MM.1S (cell line): ENCODE results near the gene PMVK.
"Not testable (repeated sequence)": the region's sequence is repeated elsewhere in the genome, so short reads cannot be mapped to it uniquely, and the experiment has no call there.

Experiments
- DNase-seq: peaks from one replicate; pipeline ENCODE4 v3.0.0-alpha.2; 2015
- H2AFZ ChIP-seq: fragments of 300-600 bp; sonication (generic); 2 replicates; pipeline ENCODE4 v1.6.0; 2016; ENCODE audit warnings: antibody characterized with exemption, low read length
- H3F3A ChIP-seq: fragments of 300-600 bp; sonication (generic); 2 replicates; pipeline ENCODE4 v1.6.1; 2016; ENCODE audit warnings: mild to moderate bottlenecking, antibody characterized with exemption, low read length, moderate library complexity, mixed read lengths; ENCODE audit not compliant: insufficient read depth
- H3K27ac ChIP-seq: fragments of 300-600 bp; sonication (generic); 2 replicates; pipeline ENCODE4 v1.5.1; 2016; ENCODE audit warnings: mild to moderate bottlenecking, low read length
- H3K27me3 ChIP-seq: fragments of 300-600 bp; sonication (generic); replicated peaks from 2 replicates; pipeline ENCODE4 v1.6.0; 2016; ENCODE audit warnings: low read length; ENCODE audit not compliant: insufficient read depth
- H3K36me3 ChIP-seq: fragments of 300-600 bp; sonication (generic); replicated peaks from 2 replicates; pipeline ENCODE4 v1.6.1; 2016; ENCODE audit warnings: mild to moderate bottlenecking, low read length, mixed read lengths; ENCODE audit not compliant: insufficient read depth
- H3K4me1 ChIP-seq: fragments of 300-600 bp; sonication (generic); 2 replicates; pipeline ENCODE4 v1.6.1; 2016; ENCODE audit warnings: low read length, mixed read lengths
- H3K4me2 ChIP-seq: fragments of 300-600 bp; sonication (generic); 2 replicates; pipeline ENCODE4 v1.6.0; 2016; ENCODE audit warnings: low read depth, low read length
- H3K4me3 ChIP-seq: fragments of 300-600 bp; sonication (generic); 2 replicates; pipeline ENCODE4 v1.5.1; 2016; ENCODE audit warnings: low read length, mixed read lengths
- H3K79me2 ChIP-seq: fragments of 300-600 bp; sonication (generic); 2 replicates; pipeline ENCODE4 v1.6.1; 2016; ENCODE audit warnings: mixed run types, low read length, mixed read lengths
- H3K9ac ChIP-seq: fragments of 300-600 bp; sonication (generic); 2 replicates; pipeline ENCODE4 v1.6.1; 2016; ENCODE audit warnings: low read length, mixed read lengths
- H3K9me2 ChIP-seq: fragments of 300-600 bp; sonication (generic); replicated peaks from 2 replicates; pipeline ENCODE4 v1.6.1; 2016; ENCODE audit warnings: mild to moderate bottlenecking, low read length, mixed read lengths; ENCODE audit not compliant: insufficient read depth
- H3K9me3 ChIP-seq: fragments of 300-600 bp; sonication (generic); replicated peaks from 2 replicates; pipeline ENCODE4 v1.6.1; 2016; ENCODE audit warnings: mild to moderate bottlenecking, low read length, mixed read lengths; ENCODE audit not compliant: insufficient read depth
- H4K20me1 ChIP-seq: fragments of 300-600 bp; sonication (generic); 2 replicates; pipeline ENCODE4 v1.6.1; 2016; ENCODE audit warnings: mild to moderate bottlenecking, low read length, moderate library complexity, mixed read lengths; ENCODE audit not compliant: insufficient read depth
- EZH2 ChIP-seq: fragments of 300-600 bp; sonication (generic); optimal IDR thresholded peaks from 2 replicates; pipeline ENCODE3; 2017; ENCODE audit warnings: low read depth, mild to moderate bottlenecking, antibody characterized with exemption, low read length, mixed read lengths
- EZH2phosphoT487 ChIP-seq: fragments of 300-600 bp; sonication (generic); IDR thresholded peaks from 2 replicates; pipeline ENCODE4 v1.6.1; 2018; ENCODE audit warnings: antibody characterized with exemption, low read length
- TF ChIP-seq, protein P1 (sequence below): fragments of 300-600 bp; sonication (generic); IDR thresholded peaks from 2 replicates; pipeline ENCODE4 v1.5.1; 2016; ENCODE audit warnings: antibody characterized with exemption, low read length, mixed read lengths

The PMVK gene

GRCh38 chr1:154908937-154909336, 27.6 kb downstream of the PMVK start:
- TF ChIP-seq, protein P1, sequence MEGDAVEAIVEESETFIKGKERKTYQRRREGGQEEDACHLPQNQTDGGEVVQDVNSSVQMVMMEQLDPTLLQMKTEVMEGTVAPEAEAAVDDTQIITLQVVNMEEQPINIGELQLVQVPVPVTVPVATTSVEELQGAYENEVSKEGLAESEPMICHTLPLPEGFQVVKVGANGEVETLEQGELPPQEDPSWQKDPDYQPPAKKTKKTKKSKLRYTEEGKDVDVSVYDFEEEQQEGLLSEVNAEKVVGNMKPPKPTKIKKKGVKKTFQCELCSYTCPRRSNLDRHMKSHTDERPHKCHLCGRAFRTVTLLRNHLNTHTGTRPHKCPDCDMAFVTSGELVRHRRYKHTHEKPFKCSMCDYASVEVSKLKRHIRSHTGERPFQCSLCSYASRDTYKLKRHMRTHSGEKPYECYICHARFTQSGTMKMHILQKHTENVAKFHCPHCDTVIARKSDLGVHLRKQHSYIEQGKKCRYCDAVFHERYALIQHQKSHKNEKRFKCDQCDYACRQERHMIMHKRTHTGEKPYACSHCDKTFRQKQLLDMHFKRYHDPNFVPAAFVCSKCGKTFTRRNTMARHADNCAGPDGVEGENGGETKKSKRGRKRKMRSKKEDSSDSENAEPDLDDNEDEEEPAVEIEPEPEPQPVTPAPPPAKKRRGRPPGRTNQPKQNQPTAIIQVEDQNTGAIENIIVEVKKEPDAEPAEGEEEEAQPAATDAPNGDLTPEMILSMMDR, result no peak
- TF ChIP-seq EZH2phosphoT487 (no peak), EZH2 (no peak)
- Histone ChIP-seq H2AFZ (no peak overlapping the region), H3K36me3 (no peaks in the 10 kb centered on the region), H3K9ac (no peak overlapping the region), H3K27ac (no peak overlapping the region), H3K4me2 (no peak overlapping the region), H3K9me2 (no peaks in the 10 kb centered on the region), H3K27me3 (no peaks in the 10 kb centered on the region), H3K9me3 (no peaks in the 10 kb centered on the region), H3K4me1 (no peaks in the 10 kb centered on the region), H3F3A (no peaks in the 10 kb centered on the region), H4K20me1 (no peaks in the 10 kb centered on the region), H3K79me2 (no peaks in the 10 kb centered on the region), H3K4me3 (no peak overlapping the region)
- DNase-seq, result no peak

DNA sequence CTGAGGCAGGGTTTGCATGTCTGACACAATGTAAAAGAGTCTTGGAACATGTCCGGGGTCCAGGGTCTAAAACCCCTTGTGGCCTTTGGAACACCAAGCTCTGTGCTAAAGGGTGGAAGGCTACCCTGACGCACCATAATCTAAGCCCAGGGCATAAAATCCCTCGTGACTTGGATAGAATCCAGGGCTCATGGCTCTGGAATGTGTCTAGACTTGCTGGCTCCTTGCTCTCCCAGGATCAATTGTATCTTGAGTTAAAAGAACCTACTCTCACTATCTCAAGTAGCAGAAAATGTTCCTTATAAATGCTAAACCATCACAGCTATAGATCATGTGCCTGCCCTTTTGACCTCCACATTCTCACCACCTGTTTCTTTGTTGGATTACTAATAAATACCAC, 28.4 kb downstream of the PMVK start:
- not testable (repeated sequence) for H3K4me1 ChIP-seq, H3K9me2 ChIP-seq, H2AFZ ChIP-seq, H4K20me1 ChIP-seq, H3F3A ChIP-seq, H3K27ac ChIP-seq, H3K9me3 ChIP-seq, H3K36me3 ChIP-seq, H3K79me2 ChIP-seq, DNase-seq, H3K4me3 ChIP-seq, H3K27me3 ChIP-seq, H3K9ac ChIP-seq, H3K4me2 ChIP-seq

DNA sequence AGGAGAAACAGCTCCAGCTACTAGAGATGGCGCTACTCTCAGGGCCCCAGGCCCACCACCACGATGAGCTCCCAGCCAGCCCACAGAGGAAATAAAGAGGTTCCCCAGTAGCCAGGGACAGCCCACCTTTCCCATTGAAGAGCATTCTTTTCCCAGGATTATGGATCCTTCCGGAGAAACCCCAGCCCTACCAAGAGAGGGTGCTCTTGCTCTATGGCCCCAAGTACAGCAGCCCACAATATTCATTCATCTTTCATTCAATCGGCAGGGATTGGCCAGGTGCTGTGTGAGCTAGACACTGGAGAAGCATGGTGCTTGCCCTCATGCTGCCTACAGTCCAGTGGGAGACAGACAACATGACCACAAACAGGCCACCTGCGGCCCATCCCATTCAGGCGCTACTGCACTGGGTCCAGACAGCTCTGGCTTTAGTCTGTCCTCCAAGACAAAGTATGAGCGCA, 29.9 kb downstream of the PMVK start:
- DNase-seq, result no peak
- no peak overlapping the region for H3K4me2 ChIP-seq
- no peaks in the 10 kb centered on the region for H3K9me3 ChIP-seq
- no peaks in the 10 kb centered on the region for H4K20me1 ChIP-seq
- H3K27ac ChIP-seq, result no peak overlapping the region
- H3K79me2 ChIP-seq, result no peaks in the 10 kb centered on the region
- no peaks in the 10 kb centered on the region for H3K36me3 ChIP-seq
- no peak overlapping the region for H3K9ac ChIP-seq
- TF ChIP-seq, protein P1, result peak; percentile 44
- TF ChIP-seq EZH2phosphoT487, result no peak
- H2AFZ ChIP-seq, result no peak overlapping the region
- H3K4me3 ChIP-seq, result no peak overlapping the region
- H3K9me2 ChIP-seq, result no peaks in the 10 kb centered on the region
- no peaks in the 10 kb centered on the region for H3K27me3 ChIP-seq
- no peaks in the 10 kb centered on the region for H3F3A ChIP-seq
- H3K4me1 ChIP-seq, result no peaks in the 10 kb centered on the region

DNA sequence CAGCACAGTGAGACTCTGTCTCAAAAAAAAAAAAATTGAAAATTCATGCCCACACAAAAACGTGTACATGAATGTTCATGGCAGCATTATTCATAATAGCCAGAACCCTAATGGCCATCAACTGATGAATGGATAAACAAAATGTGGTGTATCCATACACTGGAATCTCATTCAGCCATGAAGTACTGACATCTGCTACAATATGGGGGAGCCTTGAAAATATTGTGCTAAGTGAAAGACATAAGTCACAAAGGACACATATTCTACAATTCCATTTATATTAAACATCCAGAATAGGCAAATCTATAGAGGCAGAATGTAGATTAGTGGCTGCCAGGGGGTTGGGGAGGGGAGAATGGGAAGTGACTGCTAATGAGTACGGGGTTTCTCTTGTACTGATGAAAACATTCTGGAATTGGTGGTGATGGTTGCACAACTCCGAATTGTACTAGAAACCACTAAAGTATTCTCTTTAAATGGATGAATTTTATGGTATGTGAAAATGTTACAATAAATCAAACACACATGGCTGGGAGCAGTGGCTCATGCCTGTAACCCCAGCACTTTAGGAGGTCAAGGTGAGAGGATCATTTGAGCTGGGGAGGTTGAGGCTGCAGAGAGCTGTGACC, 33.5 kb downstream of the PMVK start:
- Histone ChIP-seq H3F3A (no peaks in the 10 kb centered on the region), H3K4me3 (no peak overlapping the region), H4K20me1 (no peaks in the 10 kb centered on the region), H3K27ac (no peak overlapping the region), H2AFZ (no peak overlapping the region), H3K4me1 (no peaks in the 10 kb centered on the region), H3K9ac (no peak overlapping the region), H3K79me2 (no peaks in the 10 kb centered on the region), H3K4me2 (no peak overlapping the region), H3K9me2 (no peaks in the 10 kb centered on the region), H3K27me3 (no peaks in the 10 kb centered on the region), H3K36me3 (no peaks in the 10 kb centered on the region), H3K9me3 (no peaks in the 10 kb centered on the region)
- TF ChIP-seq, protein P1, result no peak
- TF ChIP-seq EZH2phosphoT487 (no peak), EZH2 (no peak)
- no peak for DNase-seq
